GM12864 (cell line): Measurements from ENCODE around the gene POLR2H.

Experiments
- DNase-seq: peaks from one replicate; pipeline ENCODE4 v3.0.0-alpha.2; 2011; ENCODE audit warnings: low read depth
- H3K4me3 ChIP-seq: 2 replicates; pipeline ENCODE4 v1.5.1; 2011; ENCODE audit warnings: mild to moderate bottlenecking, low read depth, low read length, control low read depth
- CTCF ChIP-seq: IDR thresholded peaks from 2 replicates; pipeline ENCODE4 v1.5.1; 2011; ENCODE audit warnings: low read depth, mild to moderate bottlenecking, moderate library complexity, low read length, control low read depth, inconsistent platforms; ENCODE audit errors: missing control alignments

Gene POLR2H

GRCh38 chr3:184327171-184327570, 34.3 kb upstream of the POLR2H start:
- no peak for DNase-seq
- no peak for TF ChIP-seq CTCF
- no peak overlapping the region for H3K4me3 ChIP-seq

- no peak overlapping the region for H3K4me3 ChIP-seq
- TF ChIP-seq CTCF: no peak
- DNase-seq: no peak
Measured at GRCh38 chr3:184328516-184328915, 33.0 kb upstream of the POLR2H start.

- no peak overlapping the region for H3K4me3 ChIP-seq
- no peak for DNase-seq
- TF ChIP-seq CTCF: no peak
Measured at GRCh38 chr3:184332370-184333090, 29.0 kb upstream of the POLR2H start.

- TF ChIP-seq CTCF: no peak
- no peak for DNase-seq
- H3K4me3 ChIP-seq: no peak overlapping the region
Measured at GRCh38 chr3:184333190-184333589, 28.3 kb upstream of the POLR2H start.

GRCh38 chr3:184333700-184334099, 27.8 kb upstream of the POLR2H start:
- no peak for TF ChIP-seq CTCF
- no peak for DNase-seq
- H3K4me3 ChIP-seq: no peak overlapping the region

- H3K4me3 ChIP-seq: no peak overlapping the region
- no peak for TF ChIP-seq CTCF
- no peak for DNase-seq
Measured at GRCh38 chr3:184334470-184335158, 26.9 kb upstream of the POLR2H start.

- peak overlapping the region; percentile 62 for H3K4me3 ChIP-seq
- no peak for DNase-seq
- no peak for TF ChIP-seq CTCF
Measured at GRCh38 chr3:184335291-184335660, 26.2 kb upstream of the POLR2H start.
